KOPT-K1 (cell line): ENCODE data around the gene CATSPER3.
"Not testable (repeated sequence)": the region's sequence is repeated elsewhere in the genome, so short reads cannot be mapped to it uniquely, and the experiment has no call there.

Experiments
- H3K27ac ChIP-seq: fragments of 200-600 bp; sonication (generic); 2 replicates; pipeline ENCODE4 v1.5.1; 2016; ENCODE audit warnings: antibody characterized with exemption, mild to moderate bottlenecking, low read depth, low read length; ENCODE audit not compliant: poor library complexity, severe bottlenecking
- H3K36me3 ChIP-seq: fragments of 200-600 bp; sonication (generic); 2 replicates; pipeline ENCODE4 v1.5.1; 2017; ENCODE audit warnings: antibody characterized with exemption, mild to moderate bottlenecking, low read length, moderate library complexity; ENCODE audit not compliant: insufficient read depth
- H3K9me3 ChIP-seq: fragments of 200-600 bp; sonication (generic); 2 replicates; pipeline ENCODE4 v1.5.1; 2017; ENCODE audit warnings: antibody characterized with exemption, low read length, mild to moderate bottlenecking; ENCODE audit not compliant: insufficient read depth, poor library complexity, severe bottlenecking

The CATSPER3 gene

DNA sequence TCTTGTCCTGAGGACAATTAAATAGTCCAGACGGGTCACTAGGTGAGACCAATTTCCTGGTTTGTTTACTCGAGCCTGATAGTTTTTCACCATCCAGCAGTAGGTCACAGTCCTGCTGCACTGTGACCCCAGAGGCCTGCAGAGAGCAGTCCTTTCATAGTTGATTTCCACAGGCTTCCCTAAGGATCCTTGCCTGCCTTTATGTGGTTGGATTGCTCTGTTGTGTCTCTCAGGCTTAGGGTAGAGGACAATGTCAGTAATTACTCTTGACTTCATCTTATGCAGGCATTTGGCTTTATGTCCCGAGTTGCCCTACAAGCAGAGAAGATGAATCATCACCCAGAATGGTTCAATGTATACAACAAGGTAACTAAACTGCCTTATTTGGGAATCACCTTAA lies 9.0 kb upstream of the CATSPER3 start:
- Histone ChIP-seq H3K27ac (no peak overlapping the region), H3K36me3 (peaks cover 37% of the 10 kb centered on the region), H3K9me3 (peaks cover 16% of the 10 kb centered on the region)

DNA sequence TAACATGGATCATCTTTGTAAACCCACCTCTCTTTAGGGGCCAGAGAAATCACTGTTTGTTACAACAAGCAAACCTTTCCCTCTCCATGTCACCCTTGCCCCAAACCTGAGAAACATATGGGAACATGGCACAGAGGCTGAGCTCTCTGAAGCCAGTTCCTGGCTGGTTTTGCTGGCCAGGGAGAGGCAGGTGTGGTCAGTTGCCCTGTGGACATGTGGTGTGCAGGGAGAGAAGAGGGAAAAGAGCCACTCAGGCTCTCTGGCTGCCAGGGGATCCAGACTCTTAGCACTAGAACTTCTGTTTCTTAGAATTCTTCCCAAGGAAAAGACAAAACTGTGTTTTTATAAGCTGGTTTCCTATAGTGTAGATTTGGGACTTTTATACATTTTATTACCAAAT lies 4.6 kb upstream of the CATSPER3 start:
- Histone ChIP-seq H3K27ac (no peak overlapping the region), H3K9me3 (no peaks in the 10 kb centered on the region), H3K36me3 (peaks cover 28% of the 10 kb centered on the region)

DNA sequence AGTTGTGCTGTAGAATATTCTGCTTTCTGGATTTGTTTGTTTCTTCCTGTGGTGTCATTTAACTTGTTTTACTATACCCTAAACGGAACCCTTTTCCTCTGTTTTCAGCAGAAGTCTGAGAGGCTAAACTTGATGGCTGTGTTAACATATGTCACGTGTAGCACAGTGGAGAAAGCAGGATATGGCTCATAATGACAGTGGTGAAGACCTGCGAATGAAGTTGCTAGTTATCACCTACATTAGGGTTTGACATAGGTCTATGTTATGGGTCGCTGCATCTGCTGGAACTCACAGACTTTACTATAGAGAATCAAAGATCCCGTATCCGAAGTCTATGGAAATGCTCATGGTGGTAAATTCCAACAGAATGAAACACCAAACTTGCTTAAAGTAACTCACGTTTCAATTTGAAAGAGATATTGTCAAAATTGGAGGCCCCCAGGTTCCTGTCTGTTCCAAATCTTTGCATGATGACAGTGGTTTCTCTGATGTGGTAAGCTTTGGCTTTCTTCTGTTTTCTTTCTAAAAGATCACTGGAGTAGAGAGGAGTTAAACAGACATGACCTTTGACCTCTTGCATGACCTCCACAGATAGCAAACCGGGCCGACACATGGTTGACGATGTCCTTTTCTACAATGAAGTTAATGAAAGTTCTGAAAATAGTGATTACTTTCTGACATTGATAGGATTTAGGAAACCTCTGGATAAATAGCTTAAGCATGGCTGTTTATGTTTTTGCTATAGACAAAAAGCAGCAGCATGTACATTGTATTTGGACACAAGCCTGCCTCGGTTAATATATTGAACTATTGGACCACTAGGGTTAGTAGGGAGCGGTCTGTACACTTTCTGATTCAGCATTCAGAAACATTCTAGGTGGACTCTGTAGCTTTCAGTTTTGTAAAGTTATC lies 3.1 kb upstream of the CATSPER3 start:
- Histone ChIP-seq H3K9me3 (no peaks in the 10 kb centered on the region), H3K27ac (peak overlapping the region; percentile 32), H3K36me3 (peaks cover 28% of the 10 kb centered on the region)

GRCh38 chr5:134965271-134965825 lies 2.4 kb upstream of the CATSPER3 start:
- H3K9me3 ChIP-seq = no peaks in the 10 kb centered on the region
- H3K36me3 ChIP-seq = peaks cover 22% of the 10 kb centered on the region; the same call in 1 of the 2 replicates
- H3K27ac ChIP-seq = no peak overlapping the region

DNA sequence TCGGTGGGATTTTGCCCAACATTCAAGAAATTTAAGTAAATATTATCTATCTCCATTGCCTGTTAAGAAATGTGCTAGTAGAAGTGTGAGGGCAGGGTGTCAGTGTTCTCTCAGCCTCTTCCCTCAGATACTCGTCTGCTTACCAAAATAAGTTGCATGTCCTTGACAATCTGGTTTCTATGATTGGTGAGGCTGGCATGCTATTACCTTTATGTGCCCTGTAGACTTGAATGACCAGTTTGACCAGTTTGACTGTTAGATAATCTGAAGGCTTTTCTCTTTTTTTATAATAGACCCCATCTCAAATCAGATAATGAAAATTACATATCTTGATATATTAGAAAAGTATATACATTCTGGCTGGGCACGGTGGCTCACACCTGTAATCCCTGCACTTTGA lies 348 bp downstream of the CATSPER3 start:
- no peak overlapping the region for H3K27ac ChIP-seq
- H3K36me3 ChIP-seq = 0 out of 2 replicates have a peak, but pooled peaks cover 1% of the 10 kb centered on the region
- no peaks in the 10 kb centered on the region for H3K9me3 ChIP-seq

DNA sequence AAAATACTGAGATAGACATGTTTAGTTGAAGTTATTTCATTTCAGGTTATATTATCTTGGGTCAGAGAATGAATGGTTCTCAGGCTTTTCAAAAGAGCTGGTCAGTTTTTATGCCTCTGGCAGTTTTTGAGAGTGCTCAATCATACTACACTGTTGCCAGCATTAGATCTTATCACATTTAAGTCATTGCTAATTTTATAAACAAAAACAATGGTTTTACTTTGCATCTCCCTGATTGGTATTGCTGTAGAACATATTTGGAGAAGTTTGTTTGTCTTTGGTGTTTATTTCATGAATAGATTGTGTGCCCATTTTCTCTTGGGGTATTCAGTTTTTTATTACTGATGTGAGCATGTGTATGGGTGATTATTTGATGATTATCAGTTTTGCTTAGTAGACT lies 1.5 kb downstream of the CATSPER3 start:
- H3K36me3 ChIP-seq = no peaks in the 10 kb centered on the region
- no peak overlapping the region for H3K27ac ChIP-seq
- H3K9me3 ChIP-seq = no peaks in the 10 kb centered on the region

DNA sequence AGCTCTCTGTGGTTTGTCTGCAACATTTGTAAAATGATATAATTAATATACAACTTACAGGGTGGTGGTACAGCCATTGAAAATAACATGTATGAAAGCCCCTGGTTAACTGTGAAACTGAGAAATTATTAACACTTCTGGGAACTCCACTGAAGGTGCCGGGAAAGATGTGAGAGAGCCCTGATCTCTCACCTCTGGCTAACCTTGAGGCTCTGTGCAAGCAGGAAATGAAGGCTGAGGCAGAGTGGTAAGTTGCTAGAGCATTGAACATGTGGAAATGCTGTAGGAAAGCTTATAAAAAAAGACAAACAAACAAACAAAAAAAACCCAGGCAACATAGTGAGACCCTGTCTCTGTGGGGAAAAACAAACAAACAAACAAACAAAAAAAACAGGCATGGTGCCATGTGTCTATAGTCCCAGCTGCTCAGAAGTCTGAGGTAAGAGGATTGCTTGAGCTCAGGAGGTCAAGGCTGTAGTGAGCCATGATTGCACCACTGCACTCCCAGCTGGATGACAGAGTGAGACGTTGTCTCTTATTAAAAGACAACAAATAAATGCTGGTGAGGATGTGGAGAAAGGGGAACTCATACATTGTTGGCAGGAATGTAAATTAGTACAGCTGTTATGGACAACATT lies 7.5 kb downstream of the CATSPER3 start:
- no peaks in the 10 kb centered on the region for H3K36me3 ChIP-seq
- peaks cover 35% of the 10 kb centered on the region for H3K9me3 ChIP-seq
- no peak overlapping the region for H3K27ac ChIP-seq

DNA sequence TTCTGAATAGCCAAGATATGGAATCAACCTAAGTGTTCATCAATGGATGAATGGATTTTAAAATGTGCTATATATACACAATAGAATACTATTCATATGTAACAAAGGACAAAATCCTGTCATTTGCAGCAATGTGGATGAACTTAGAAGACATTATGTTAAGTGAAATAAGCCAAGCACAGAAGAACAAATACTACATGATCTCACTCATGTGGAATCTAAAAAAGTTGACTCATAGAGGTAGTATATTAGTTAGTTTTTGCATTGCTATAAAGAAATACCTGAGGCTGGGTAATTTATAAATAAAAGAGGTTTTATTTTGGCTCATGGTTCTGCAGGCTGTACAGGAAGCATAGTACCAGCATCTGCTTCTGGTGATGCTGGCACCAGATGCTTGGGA lies 8.1 kb downstream of the CATSPER3 start:
- H3K27ac ChIP-seq = no peak overlapping the region
- no peaks in the 10 kb centered on the region for H3K36me3 ChIP-seq
- peaks cover 39% of the 10 kb centered on the region for H3K9me3 ChIP-seq

- Histone ChIP-seq H3K36me3 (no peaks in the 10 kb centered on the region), H3K27ac (no peak overlapping the region), H3K9me3 (peaks cover 47% of the 10 kb centered on the region)
These were observed 9.1 kb downstream of the CATSPER3 start for GRCh38 chr5:134976841-134977240.

GRCh38 chr5:134979416-134979815 lies 11.7 kb downstream of the CATSPER3 start:
- peaks cover 64% of the 10 kb centered on the region for H3K9me3 ChIP-seq

GRCh38 chr5:134982230-134982629 lies 14.5 kb downstream of the CATSPER3 start:
- no peaks in the 10 kb centered on the region for H3K36me3 ChIP-seq
- H3K27ac ChIP-seq = no peak overlapping the region
- H3K9me3 ChIP-seq = peaks cover 54% of the 10 kb centered on the region

More at GRCh38 chr5:134979416-134979815, 11.7 kb downstream of the CATSPER3 start:
- no peaks in the 10 kb centered on the region for H3K36me3 ChIP-seq
- H3K27ac ChIP-seq = no peak overlapping the region

DNA sequence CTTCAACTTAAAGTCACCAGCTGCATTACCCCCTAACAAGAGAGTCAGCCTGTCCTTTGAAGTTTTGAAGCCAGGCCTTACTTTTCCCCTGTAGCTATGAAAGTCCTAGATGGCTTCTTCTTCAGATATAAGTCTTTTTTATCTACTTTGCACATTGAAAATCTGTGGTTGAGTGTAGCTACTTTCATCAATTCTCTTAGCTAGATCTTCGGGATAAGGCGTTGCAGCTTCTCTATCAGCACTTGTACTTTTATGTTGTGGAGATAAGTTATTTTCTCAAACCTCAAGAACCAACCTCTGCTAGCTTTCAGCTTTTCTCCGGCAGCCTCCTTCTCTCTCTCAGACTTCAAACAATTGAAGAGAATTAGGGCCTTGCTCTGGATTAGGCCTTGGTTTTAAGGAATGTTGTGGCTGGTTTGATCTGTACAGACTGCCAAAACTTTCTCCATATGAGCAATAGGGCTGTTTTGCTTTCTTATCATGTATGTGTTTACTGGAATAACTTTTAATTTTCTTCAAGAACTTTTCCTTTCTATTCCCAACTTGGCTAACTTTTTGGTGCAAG lies 21.6 kb downstream of the CATSPER3 start:
- no peaks in the 10 kb centered on the region for H3K36me3 ChIP-seq
- H3K9me3 ChIP-seq = no peaks in the 10 kb centered on the region
- no peak overlapping the region for H3K27ac ChIP-seq

GRCh38 chr5:134990183-134990582 lies 22.5 kb downstream of the CATSPER3 start:
- H3K36me3 ChIP-seq, H3K9me3 ChIP-seq, H3K27ac ChIP-seq: not testable (repeated sequence)

DNA sequence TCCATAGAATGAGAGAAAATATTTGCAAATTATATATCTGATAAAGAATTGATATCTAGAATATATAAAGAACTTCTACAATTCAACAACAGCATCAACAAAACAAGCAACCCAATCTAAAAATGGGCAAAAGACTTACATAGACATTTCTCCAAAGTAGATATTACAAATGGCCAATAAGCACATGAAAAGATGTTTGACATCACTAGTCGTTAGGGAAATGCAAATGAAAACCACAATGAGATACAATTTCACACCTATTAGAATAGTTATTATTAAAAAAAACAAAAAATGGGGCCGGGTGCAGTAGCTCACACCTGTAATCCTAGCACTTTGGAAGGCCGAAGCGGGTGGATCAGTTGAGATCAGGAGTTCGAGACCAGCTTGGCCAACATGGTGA lies 24.4 kb downstream of the CATSPER3 start:
- Histone ChIP-seq H3K36me3 (no peaks in the 10 kb centered on the region), H3K9me3 (no peaks in the 10 kb centered on the region)

GRCh38 chr5:134993161-134993560 lies 25.5 kb downstream of the CATSPER3 start:
- no peak overlapping the region for H3K27ac ChIP-seq
- H3K9me3 ChIP-seq = no peaks in the 10 kb centered on the region
- no peaks in the 10 kb centered on the region for H3K36me3 ChIP-seq

More for the DNA sequence above, 24.4 kb downstream of the CATSPER3 start:
- no peak overlapping the region for H3K27ac ChIP-seq
